ENCODE data around the gene G3BP1.
"Not testable (repeated sequence)": the region's sequence is repeated elsewhere in the genome, so short reads cannot be mapped to it uniquely, and the experiment has no call there.

G3BP1 gene

GRCh38 chr5:151825445-151825844 lies 53.7 kb downstream of the G3BP1 start:
- peak; percentile 97 for TF ChIP-seq CTCF (conservative IDR thresholded peaks at IDR 0.05; ENCODE audit: low read length)
- DNase-seq (ENCODE audit: low read depth): peak; percentile 82

GRCh38 chr5:151829370-151829769 lies 57.6 kb downstream of the G3BP1 start:
- DNase-seq (ENCODE audit: low read depth): no peak
- TF ChIP-seq CTCF (conservative IDR thresholded peaks at IDR 0.05; ENCODE audit: low read length): no peak
- no peak overlapping the region for H3K4me3 ChIP-seq (ENCODE audit: low read length)

More at GRCh38 chr5:151825445-151825844, 53.7 kb downstream of the G3BP1 start:
- H3K4me3 ChIP-seq (ENCODE audit: low read length): no peak overlapping the region

- not testable (repeated sequence) for DNase-seq (ENCODE audit: low read depth); H3K4me3 ChIP-seq (ENCODE audit: low read length)
Measured at GRCh38 chr5:151832843-151833242, 61.1 kb downstream of the G3BP1 start.

GRCh38 chr5:151846765-151847164 lies 75.0 kb downstream of the G3BP1 start:
- no peak overlapping the region for H3K4me3 ChIP-seq (ENCODE audit: low read length)
- TF ChIP-seq CTCF (conservative IDR thresholded peaks at IDR 0.05; ENCODE audit: low read length): no peak
- DNase-seq (ENCODE audit: low read depth): no peak

- no peak for DNase-seq (ENCODE audit: low read depth)
- no peak overlapping the region for H3K4me3 ChIP-seq (ENCODE audit: low read length)
- no peak for TF ChIP-seq CTCF (conservative IDR thresholded peaks at IDR 0.05; ENCODE audit: low read length)
Measured at GRCh38 chr5:151847871-151848270, 76.1 kb downstream of the G3BP1 start.

GRCh38 chr5:151855701-151856100 lies 83.9 kb downstream of the G3BP1 start:
- H3K4me3 ChIP-seq (ENCODE audit: low read length): no peak overlapping the region
- TF ChIP-seq CTCF (conservative IDR thresholded peaks at IDR 0.05; ENCODE audit: low read length): no peak
- DNase-seq (ENCODE audit: low read depth): no peak

- DNase-seq (ENCODE audit: low read depth): no peak
- no peak for TF ChIP-seq CTCF (conservative IDR thresholded peaks at IDR 0.05; ENCODE audit: low read length)
- no peak overlapping the region for H3K4me3 ChIP-seq (ENCODE audit: low read length)
Measured at GRCh38 chr5:151856861-151857260, 85.1 kb downstream of the G3BP1 start.

- DNase-seq (ENCODE audit: low read depth): not testable (repeated sequence)
Measured at GRCh38 chr5:151860867-151861266, 89.1 kb downstream of the G3BP1 start.

More at GRCh38 chr5:151860867-151861266, 89.1 kb downstream of the G3BP1 start:
- H3K4me3 ChIP-seq (ENCODE audit: low read length): not testable (repeated sequence)
